Hematopoietic multipotent progenitor cell treated with erythropoietin and hydrocortisone succinate and interleukin-3 and kit ligand, for 17 days (in vitro differentiated cells): ENCODE measurements around the gene NAV2.

ENCODE experiments used
- DNase-seq: peaks from one replicate; pipeline ENCODE4 v3.0.0-alpha.2; 2015; ENCODE audit warnings: low spot score

Gene NAV2

DNA sequence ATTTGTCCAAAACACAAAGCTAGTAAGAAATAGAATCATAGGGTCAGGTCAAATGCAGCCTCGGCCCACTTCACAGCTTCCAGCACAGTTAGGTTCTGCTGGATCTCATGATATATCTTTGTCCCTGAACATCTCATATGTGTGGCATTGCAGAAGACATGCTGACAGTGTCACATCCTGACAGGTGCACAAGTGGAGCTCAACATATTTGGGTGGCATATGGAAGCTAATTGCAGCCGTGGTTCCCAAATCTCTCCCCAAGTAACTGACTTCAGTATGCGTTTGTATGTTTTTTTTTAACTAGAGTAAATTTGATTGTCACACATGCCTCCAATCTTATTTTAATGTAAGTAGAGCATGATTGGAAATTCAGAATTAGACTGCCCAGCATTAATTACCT, 33.4 kb downstream of the NAV2 start:
- no peak for DNase-seq

DNA sequence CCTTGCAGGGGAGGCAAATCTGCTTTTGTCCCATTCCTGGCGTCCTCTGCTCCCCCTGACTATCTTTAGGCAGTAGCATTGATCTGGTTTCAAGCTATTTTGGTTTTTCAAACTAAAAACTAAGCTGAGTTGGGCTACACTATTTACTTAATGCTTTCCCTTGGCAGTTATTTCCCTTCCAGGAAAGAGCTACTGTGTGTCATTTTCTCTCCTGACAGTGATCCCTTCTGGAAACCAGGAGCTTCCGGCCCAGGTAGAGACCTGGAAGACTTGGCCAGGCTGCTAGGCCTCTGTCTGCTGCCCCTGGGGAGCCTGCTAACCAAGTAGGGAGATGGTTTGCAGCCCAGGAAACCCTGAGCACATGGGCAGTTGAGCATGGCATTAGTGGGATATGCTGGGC, 35.0 kb downstream of the NAV2 start:
- no peak for DNase-seq

- no peak for DNase-seq
These were observed 38.4 kb downstream of the NAV2 start for GRCh38 chr11:19751055-19751454.

DNA sequence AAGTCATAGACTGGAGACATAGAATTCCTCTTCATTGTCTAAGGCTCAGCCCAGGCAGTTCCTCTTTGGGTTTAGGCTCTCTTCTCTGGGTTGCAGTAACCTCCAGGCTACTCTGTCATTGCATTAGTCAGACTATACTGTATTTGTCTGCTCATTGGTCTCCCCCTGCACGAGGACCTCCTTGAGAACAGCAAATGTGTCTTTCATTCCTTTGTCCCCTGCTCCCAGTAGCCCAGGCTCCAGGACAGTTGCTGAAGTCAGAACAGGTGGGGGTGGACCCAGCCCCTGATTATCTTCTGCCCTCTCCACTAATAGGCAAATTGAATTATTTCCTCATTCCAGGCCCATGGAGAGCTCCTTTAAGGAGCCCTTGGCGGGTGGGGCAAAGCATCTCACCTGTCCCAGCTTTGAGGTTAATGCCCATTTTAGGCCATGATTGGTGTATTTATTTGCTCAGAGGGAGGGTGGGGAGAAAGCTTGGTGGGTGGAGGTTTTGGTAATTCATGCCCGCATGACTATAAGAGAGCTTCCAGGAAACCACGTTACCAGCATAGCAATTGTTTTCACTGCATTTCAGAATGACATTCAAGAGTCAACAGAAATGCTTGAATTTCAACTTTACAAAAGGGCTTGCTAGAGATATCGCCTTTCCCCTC, 40.9 kb downstream of the NAV2 start:
- no peak for DNase-seq

DNA sequence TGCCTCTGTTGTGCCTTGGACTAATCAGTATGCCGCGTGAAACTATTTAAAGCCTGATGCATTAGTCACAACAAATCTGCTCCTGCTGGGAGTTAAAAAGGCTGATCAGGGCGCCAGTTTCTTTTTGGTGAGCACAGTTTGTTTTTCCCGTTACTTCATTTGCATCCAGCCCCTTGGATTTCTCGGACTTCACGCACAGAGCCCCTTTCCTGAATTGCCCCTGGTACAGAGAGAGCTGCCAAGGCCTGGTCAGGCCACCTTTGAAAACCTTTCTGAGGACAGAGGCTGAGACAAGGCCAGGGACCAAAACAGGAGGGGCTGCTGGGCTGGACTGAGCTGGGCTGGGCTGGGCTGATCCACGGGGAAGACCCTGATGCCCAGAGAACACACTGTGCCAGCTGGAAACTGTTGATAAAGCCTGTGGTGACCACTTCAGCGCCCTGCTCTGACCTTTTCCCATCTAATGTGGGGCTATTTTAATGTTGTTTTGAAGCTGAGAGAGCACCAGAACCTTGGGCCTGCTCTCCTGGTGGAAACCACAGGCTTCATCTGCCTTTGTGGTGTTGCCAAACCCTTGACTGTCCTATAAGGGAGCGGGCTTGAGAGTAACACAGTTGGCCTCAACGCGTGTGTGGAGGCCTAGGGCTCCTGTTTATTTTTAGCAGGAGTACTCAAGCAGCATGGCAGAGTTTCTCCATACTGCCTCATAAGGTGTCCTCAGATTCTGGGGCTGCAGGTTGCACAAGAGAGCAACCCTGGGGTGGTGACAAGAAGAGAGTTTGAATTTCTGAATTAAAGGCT, 44.2 kb downstream of the NAV2 start:
- no peak for DNase-seq

- no peak for DNase-seq
These were observed 46.8 kb downstream of the NAV2 start for GRCh38 chr11:19759389-19759788.

DNA sequence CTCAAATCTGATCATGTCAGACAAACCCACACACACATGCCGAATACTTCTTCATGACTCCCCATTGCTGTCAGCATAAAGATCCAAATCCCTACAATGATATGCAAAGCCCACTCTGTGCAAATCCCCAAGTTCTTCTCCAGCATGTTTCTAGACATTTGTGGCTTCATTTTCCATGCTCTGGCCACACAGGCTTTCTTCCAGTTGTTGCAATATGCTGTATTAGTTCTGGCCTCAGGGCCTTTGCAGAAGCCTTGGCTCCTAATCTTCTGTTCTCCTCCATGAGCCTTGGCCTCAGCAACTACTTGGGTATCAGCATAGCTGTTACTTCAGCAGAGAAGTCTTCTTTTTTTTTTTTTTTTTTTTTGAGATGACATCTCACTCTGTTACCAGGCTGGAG, 49.6 kb downstream of the NAV2 start:
- no peak for DNase-seq

GRCh38 chr11:19763330-19763729, 50.7 kb downstream of the NAV2 start:
- DNase-seq = no peak

DNA sequence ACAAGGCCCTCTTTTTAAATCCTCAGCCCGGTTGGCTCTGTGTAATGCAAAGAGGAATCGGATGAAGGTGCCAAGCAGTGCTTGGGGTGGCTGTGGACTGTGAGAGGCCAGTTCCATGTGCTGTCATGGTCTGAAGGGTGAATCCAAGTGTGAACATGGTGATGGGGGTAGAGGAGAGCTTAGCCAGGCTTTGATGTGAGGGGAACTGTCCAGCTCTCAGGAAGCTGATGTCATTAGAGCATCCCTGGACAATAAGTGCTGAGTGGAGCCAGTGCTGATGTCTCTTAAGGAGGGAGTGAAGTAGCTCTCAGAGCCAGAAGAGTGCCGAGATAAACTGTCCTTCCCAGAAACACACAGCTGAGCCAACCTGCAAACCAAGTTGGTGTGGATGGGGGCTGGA, 53.6 kb downstream of the NAV2 start:
- no peak for DNase-seq

DNA sequence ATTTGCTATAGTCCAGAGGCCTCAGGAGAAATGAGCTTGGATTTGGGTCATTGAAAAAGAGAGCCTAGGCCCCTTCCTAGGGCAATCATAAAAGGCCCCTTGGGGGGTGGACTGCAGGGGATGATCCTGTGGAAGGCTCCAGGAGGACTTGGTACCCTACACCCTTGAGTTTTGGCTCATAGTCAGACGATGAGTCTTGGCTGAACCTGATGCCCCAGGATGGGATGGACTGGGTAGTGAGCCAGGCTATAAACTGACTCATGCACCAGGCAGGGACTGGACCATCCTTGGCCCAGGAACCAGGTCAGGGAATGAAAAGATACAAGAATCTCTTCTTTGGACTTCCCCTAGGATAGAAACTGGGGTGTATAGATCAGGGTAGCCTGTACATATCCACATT, 54.2 kb downstream of the NAV2 start:
- no peak for DNase-seq

DNA sequence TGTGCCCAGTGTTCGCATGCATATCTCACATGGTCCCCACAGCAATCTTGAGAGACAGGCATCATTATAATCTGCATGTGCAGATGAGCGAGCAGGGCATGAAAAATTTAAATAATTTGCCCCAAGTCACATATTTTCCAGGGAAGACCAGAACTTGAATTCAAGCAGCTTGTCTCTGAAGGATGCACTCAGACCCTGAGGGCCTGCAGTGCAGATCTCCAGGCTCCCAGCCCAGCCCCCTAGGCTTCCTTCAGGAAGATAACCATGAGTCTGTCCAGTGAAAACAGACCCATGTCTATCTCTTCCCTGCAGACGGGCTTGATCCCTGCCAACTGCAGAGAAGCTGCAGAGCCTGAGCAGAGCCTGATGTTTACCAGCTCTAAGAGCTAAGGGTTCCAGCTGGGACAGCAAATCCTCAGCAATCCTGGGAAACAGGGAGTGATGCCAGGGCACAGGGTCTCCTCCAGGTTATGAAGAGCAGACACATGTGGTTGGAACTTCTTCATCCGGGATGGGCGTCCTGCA, 55.1 kb downstream of the NAV2 start:
- no peak for DNase-seq

DNA sequence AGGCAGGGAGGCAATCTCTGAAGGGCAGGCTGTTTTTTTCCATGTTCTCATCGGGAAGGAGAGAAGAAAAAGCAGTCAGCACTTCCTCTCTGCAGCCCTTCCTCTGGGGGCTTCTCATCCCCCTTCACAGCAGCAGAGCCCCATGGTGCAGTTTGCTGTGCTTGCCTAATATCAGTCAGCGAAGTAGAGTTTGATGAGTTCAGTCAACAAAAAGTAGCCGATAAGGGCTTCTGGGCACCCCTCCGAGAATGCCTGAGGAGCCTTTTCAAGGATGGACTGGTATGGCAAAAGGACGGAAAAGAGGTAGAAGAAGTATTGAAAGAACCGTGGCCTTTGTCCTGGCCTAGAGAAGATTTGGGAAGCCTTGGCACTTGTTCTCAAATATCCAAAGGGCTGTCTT, 55.6 kb downstream of the NAV2 start:
- no peak for DNase-seq

DNA sequence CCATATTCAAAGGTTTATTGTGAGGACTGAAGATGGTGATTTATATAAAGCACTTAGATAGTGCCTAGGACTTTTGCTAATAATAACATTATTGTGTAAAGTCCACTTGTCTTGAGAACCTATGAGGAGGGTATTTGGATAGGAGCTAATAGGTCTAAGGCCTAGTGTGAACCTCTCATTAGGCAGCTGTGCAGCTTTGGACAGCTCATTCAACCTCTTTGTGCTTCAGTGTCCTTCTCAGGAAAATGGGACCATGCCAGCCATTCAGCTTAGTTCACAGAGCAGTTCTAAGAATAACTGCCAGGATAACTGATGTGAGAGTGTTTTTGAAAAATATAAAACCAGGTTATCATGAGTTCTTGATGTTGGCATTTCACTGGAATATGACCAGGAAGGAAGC, 56.2 kb downstream of the NAV2 start:
- DNase-seq = no peak

DNA sequence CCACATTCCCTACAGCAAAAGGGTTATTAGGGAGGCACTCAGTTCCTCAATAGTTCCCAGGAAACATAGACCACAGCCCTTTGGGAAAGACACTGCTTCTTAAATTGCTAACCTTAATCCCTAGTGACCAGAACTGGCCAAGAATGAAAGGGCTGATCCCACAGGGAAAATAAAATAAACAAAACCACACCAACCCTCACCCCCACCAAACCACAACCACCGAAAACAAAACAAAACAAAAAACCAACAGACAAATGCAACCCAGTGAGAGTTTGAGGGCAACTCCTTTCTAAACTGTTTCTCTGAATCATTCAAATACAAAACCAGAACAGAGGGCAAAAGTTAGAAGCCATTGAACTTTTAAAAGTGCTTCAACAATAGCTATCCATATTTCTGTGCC, 57.2 kb downstream of the NAV2 start:
- DNase-seq = no peak

DNA sequence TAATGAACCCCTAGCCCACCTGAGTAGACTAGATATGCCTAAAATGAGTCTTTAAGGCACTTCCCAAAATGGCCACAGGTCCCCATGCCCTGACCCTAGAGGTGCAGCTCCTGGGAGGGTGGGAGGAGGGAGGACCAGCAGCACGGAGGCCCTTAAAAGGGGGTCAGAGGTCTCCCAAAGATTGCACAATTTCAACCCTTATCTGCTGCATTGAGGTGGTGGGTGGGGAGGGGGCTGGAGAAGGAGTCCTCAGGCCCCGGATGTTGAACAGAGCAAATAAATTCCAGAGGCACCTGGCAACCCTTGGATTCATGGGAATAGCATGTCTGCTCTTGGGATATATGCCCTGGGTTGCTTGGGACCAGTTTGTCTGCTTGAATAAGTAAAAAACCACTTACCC, 57.6 kb downstream of the NAV2 start:
- no peak for DNase-seq

GRCh38 chr11:19771463-19771862, 58.8 kb downstream of the NAV2 start:
- DNase-seq = no peak

- no peak for DNase-seq
These were observed 59.8 kb downstream of the NAV2 start for GRCh38 chr11:19772480-19772879.

- DNase-seq = no peak
These were observed 61.7 kb downstream of the NAV2 start for GRCh38 chr11:19774329-19774728.

DNA sequence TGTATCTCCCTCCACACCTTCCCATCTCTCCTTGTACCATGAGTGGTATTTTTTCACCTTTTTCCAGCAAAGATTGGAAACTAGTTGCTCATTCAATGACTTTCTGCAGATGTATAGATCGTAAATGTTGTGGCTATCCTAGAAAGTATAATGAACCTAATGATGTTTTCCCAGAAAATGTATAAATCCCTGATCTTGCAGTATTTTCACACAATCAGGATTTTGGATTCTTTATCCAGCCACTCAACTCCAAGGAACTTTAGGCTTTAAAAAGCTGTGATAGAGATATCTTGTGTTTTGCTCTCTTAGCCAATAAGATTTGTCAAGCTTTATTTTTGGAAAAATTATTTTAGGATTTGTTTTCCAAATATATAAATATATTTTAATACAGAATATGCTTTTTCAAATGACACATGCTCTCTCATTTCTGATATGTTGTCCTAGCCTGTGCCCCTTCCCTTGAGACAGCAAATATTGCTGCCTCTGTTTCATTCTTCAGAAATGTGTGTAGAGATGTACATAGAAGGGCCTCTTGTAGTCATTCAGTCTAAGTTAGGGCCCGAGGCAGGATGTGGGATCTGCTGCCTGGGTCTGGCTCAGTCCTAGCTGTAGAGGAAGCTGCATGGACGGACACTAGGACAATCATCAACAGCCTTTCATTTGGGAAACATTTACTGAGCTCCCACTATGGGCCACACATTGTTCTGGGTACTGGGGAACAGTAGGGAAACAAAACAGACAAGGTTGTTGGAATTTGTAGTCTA, 62.4 kb downstream of the NAV2 start:
- no peak for DNase-seq

GRCh38 chr11:19775622-19776021, 63.0 kb downstream of the NAV2 start:
- no peak for DNase-seq

DNA sequence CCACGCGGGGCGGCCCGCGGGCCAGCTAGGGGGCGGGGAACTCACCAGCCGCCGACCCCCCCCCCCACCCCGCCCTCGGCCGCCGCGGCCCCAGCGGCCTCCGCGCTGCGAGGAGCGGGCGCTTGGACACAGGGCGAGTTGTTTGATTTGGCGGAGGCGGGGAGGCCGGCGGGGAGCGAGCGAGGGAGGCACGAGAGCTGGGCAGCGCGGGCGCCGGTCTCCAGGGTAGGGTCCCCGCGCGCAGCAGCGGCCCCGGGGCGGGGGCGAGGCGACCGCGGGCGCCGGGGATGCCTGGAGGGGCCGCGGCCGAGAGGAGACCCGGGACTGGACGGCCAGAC, 64.4 kb downstream of the NAV2 start:
- no peak for DNase-seq

GRCh38 chr11:19777377-19778102, 64.9 kb downstream of the NAV2 start:
- DNase-seq = no peak
